WTC11 (cell line): ENCODE data around the gene PLCB2.

Experiments used
- CREB1 ChIP-seq: sonication (generic); formaldehyde crosslinking; IDR thresholded peaks from 2 replicates; pipeline ENCODE4 v1.8.0; 2023; ENCODE audit warnings: mild to moderate bottlenecking, missing genetic modification reagents
- CREM ChIP-seq: sonication (generic); formaldehyde crosslinking; IDR thresholded peaks from 2 replicates; pipeline ENCODE4 v1.8.1; 2022; ENCODE audit warnings: mild to moderate bottlenecking, missing genetic modification reagents, moderate library complexity
- ETV6 ChIP-seq: sonication (generic); formaldehyde crosslinking; IDR thresholded peaks from 2 replicates; pipeline ENCODE4 v1.8.1; 2022; ENCODE audit warnings: mild to moderate bottlenecking, missing genetic modification reagents
- NFYB ChIP-seq: sonication (generic); formaldehyde crosslinking; conservative IDR thresholded peaks from 2 replicates; pipeline ENCODE4 v1.8.0; 2022; ENCODE audit warnings: low read depth, missing genetic modification reagents
- ZNF232 ChIP-seq: sonication (generic); formaldehyde crosslinking; IDR thresholded peaks from 2 replicates; pipeline ENCODE4 v1.8.0; 2022; ENCODE audit warnings: mild to moderate bottlenecking, missing genetic modification reagents
- ZNF317 ChIP-seq: sonication (generic); formaldehyde crosslinking; IDR thresholded peaks from 2 replicates; pipeline ENCODE4 v1.8.1; 2023; ENCODE audit warnings: low read depth, mild to moderate bottlenecking, moderate library complexity, missing genetic modification reagents, borderline replicate concordance
- ZNF416 ChIP-seq: fragments of 250-450 bp; sonication (Bioruptor Pico); IDR thresholded peaks from 2 replicates; pipeline ENCODE4 v1.9.0; 2021; ENCODE audit warnings: mild to moderate bottlenecking, inconsistent platforms
- TF ChIP-seq, protein P1 (sequence below): sonication (generic); formaldehyde crosslinking; IDR thresholded peaks from 2 replicates; pipeline ENCODE4 v1.8.1; 2022; ENCODE audit warnings: low read depth, mild to moderate bottlenecking, moderate library complexity, missing genetic modification reagents, borderline replicate concordance
- TF ChIP-seq, protein P2 (sequence below): sonication (generic); formaldehyde crosslinking; IDR thresholded peaks from 2 replicates; pipeline ENCODE4 v1.8.1; 2023; ENCODE audit warnings: mild to moderate bottlenecking, missing genetic modification reagents, moderate library complexity
- TF ChIP-seq, protein P3 (sequence below): fragments of 200-600 bp; IDR thresholded peaks from 2 replicates; pipeline ENCODE4 v1.8.0; 2022; ENCODE audit warnings: antibody characterized with exemption
- TF ChIP-seq, protein P4 (sequence below): sonication (generic); formaldehyde crosslinking; IDR thresholded peaks from 2 replicates; pipeline ENCODE4 v1.8.1; 2023; ENCODE audit warnings: mild to moderate bottlenecking, missing genetic modification reagents, moderate library complexity
- TF ChIP-seq, protein P5 (sequence below): sonication (generic); formaldehyde crosslinking; IDR thresholded peaks from 2 replicates; pipeline ENCODE4 v1.8.0; 2022; ENCODE audit warnings: mild to moderate bottlenecking, missing genetic modification reagents
- TF ChIP-seq, protein P6 (sequence below): sonication (generic); formaldehyde crosslinking; IDR thresholded peaks from 2 replicates; pipeline ENCODE4 v1.8.1; 2022; ENCODE audit warnings: low read depth, missing genetic modification reagents, borderline replicate concordance

DNA sequence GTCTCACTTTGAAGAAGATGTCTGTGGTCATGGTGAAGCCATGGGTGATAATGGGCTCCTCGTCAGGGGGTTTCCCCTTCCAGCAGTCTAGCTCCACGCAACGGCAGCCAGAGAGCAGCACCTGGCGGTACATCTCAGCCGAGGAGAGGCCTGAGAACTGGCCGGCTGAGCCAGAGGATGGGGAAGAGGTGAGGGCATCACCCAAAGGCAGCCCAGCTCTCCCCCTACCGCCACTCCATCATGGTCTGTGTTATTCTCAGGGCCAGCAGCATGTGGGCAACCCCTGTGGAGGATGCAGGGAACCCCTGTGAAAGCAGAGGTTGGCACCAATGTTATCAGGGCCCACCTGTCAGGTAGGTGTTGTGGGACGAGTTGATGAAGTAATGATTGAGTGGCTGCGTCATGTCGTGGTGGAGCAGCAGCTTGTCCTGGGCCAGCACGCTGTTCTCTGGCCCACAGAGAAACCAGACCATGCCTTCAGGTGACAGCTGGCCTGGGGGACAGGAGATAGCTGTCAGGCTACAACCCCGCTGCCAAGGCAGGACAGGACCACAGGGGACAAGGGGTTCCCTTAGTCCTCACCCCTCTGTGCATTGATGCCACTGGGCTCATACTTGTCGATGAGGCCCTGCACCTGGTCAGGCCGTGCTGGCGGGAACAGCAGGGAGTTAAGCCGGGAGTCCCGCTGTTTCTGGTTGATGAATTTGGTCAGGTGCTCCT, 9.4 kb downstream of the PLCB2 start:
- TF ChIP-seq CREM (CRISPR knock-in tag) = no peak
- no peak for TF ChIP-seq NFYB (CRISPR knock-in tag)
- no peak for TF ChIP-seq ETV6 (CRISPR knock-in tag)
- no peak for TF ChIP-seq ZNF416
- TF ChIP-seq, protein P1, sequence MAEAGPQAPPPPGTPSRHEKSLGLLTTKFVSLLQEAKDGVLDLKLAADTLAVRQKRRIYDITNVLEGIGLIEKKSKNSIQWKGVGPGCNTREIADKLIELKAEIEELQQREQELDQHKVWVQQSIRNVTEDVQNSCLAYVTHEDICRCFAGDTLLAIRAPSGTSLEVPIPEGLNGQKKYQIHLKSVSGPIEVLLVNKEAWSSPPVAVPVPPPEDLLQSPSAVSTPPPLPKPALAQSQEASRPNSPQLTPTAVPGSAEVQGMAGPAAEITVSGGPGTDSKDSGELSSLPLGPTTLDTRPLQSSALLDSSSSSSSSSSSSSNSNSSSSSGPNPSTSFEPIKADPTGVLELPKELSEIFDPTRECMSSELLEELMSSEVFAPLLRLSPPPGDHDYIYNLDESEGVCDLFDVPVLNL (CRISPR knock-in tag) = no peak
- TF ChIP-seq, protein P2, sequence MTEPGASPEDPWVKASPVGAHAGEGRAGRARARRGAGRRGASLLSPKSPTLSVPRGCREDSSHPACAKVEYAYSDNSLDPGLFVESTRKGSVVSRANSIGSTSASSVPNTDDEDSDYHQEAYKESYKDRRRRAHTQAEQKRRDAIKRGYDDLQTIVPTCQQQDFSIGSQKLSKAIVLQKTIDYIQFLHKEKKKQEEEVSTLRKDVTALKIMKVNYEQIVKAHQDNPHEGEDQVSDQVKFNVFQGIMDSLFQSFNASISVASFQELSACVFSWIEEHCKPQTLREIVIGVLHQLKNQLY (CRISPR knock-in tag) = no peak
- TF ChIP-seq, protein P3, sequence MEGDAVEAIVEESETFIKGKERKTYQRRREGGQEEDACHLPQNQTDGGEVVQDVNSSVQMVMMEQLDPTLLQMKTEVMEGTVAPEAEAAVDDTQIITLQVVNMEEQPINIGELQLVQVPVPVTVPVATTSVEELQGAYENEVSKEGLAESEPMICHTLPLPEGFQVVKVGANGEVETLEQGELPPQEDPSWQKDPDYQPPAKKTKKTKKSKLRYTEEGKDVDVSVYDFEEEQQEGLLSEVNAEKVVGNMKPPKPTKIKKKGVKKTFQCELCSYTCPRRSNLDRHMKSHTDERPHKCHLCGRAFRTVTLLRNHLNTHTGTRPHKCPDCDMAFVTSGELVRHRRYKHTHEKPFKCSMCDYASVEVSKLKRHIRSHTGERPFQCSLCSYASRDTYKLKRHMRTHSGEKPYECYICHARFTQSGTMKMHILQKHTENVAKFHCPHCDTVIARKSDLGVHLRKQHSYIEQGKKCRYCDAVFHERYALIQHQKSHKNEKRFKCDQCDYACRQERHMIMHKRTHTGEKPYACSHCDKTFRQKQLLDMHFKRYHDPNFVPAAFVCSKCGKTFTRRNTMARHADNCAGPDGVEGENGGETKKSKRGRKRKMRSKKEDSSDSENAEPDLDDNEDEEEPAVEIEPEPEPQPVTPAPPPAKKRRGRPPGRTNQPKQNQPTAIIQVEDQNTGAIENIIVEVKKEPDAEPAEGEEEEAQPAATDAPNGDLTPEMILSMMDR = no peak
- TF ChIP-seq, protein P4, sequence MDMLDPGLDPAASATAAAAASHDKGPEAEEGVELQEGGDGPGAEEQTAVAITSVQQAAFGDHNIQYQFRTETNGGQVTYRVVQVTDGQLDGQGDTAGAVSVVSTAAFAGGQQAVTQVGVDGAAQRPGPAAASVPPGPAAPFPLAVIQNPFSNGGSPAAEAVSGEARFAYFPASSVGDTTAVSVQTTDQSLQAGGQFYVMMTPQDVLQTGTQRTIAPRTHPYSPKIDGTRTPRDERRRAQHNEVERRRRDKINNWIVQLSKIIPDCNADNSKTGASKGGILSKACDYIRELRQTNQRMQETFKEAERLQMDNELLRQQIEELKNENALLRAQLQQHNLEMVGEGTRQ (CRISPR knock-in tag) = no peak
- no peak for TF ChIP-seq ZNF232 (CRISPR knock-in tag)
- TF ChIP-seq, protein P5, sequence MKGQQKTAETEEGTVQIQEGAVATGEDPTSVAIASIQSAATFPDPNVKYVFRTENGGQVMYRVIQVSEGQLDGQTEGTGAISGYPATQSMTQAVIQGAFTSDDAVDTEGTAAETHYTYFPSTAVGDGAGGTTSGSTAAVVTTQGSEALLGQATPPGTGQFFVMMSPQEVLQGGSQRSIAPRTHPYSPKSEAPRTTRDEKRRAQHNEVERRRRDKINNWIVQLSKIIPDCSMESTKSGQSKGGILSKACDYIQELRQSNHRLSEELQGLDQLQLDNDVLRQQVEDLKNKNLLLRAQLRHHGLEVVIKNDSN (CRISPR knock-in tag) = no peak
- TF ChIP-seq, protein P6, sequence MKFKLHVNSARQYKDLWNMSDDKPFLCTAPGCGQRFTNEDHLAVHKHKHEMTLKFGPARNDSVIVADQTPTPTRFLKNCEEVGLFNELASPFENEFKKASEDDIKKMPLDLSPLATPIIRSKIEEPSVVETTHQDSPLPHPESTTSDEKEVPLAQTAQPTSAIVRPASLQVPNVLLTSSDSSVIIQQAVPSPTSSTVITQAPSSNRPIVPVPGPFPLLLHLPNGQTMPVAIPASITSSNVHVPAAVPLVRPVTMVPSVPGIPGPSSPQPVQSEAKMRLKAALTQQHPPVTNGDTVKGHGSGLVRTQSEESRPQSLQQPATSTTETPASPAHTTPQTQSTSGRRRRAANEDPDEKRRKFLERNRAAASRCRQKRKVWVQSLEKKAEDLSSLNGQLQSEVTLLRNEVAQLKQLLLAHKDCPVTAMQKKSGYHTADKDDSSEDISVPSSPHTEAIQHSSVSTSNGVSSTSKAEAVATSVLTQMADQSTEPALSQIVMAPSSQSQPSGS (CRISPR knock-in tag) = no peak
- TF ChIP-seq ZNF317 (CRISPR knock-in tag) = no peak
- TF ChIP-seq CREB1 (CRISPR knock-in tag) = no peak
